SK-N-SH (cell line): ENCODE data around the gene MLST8.

ENCODE experiments used
- EP300 ChIP-seq, 2 experiments: IDR thresholded peaks; 2 replicates each; pipeline versions ENCODE4 v1.4.0 to v1.6.1; 2012; ENCODE audit warnings: borderline replicate concordance in 1 of 2, low read depth in 1 of 2, low read length in 1 of 2
- MXI1 ChIP-seq: IDR thresholded peaks from 2 replicates; pipeline ENCODE4 v1.6.1; 2012; ENCODE audit warnings: mild to moderate bottlenecking, low read depth, low read length, improper control_type of control experiment
- TF ChIP-seq, protein P1 (sequence below): fragments of 200-600 bp; sonication (generic); IDR thresholded peaks from 2 replicates; pipeline ENCODE4 v1.6.1; 2017; ENCODE audit warnings: antibody characterized with exemption, mild to moderate bottlenecking, moderate library complexity
- TF ChIP-seq, protein P2 (sequence below): fragments of 150-350 bp; IDR thresholded peaks from 2 replicates; pipeline ENCODE4 v1.6.1; 2017; ENCODE audit warnings: antibody characterized with exemption, low read length, low read depth, borderline replicate concordance

DNA sequence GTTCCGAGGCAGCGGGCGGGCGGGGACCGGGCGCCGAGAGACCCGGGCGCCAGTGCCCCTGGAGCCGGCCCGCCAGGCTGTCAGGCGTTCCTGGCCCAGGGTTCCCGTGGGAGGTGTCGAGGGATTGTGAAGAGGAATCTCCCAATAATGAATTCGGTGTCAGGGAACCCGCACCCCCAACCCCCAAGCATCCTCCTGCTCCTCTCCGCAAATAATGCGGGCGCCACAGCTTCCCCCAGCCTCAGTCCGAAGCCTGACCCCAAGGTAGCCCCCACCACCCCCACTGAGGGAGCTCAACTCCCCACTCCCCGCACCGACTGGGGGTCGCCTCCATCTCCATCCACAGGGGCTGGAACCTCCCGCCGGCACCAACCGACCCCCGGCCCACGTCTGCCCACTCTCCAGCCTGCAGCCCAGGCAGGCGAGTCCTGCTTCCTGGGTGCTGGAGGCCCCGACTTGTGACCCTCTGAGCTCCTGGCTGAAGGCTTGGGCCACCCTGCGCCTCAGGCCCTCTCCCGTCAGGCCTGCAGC is 8.2 kb upstream of the MLST8 start:
- TF ChIP-seq, protein P1, sequence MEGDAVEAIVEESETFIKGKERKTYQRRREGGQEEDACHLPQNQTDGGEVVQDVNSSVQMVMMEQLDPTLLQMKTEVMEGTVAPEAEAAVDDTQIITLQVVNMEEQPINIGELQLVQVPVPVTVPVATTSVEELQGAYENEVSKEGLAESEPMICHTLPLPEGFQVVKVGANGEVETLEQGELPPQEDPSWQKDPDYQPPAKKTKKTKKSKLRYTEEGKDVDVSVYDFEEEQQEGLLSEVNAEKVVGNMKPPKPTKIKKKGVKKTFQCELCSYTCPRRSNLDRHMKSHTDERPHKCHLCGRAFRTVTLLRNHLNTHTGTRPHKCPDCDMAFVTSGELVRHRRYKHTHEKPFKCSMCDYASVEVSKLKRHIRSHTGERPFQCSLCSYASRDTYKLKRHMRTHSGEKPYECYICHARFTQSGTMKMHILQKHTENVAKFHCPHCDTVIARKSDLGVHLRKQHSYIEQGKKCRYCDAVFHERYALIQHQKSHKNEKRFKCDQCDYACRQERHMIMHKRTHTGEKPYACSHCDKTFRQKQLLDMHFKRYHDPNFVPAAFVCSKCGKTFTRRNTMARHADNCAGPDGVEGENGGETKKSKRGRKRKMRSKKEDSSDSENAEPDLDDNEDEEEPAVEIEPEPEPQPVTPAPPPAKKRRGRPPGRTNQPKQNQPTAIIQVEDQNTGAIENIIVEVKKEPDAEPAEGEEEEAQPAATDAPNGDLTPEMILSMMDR, result no peak
- TF ChIP-seq EP300 (IDR thresholded peaks at IDR 0.05; ENCODE audit: borderline replicate concordance in 1 of 2, low read depth in 1 of 2, low read length in 1 of 2) (no peak), MXI1 (no peak)
- TF ChIP-seq, protein P2, sequence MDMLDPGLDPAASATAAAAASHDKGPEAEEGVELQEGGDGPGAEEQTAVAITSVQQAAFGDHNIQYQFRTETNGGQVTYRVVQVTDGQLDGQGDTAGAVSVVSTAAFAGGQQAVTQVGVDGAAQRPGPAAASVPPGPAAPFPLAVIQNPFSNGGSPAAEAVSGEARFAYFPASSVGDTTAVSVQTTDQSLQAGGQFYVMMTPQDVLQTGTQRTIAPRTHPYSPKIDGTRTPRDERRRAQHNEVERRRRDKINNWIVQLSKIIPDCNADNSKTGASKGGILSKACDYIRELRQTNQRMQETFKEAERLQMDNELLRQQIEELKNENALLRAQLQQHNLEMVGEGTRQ, result no peak
